Measurements from ENCODE around the gene LRRN2. TPM values are rescaled to one million over a fixed set of nuclear protein-coding genes. Genes with fewer than 3 reads are reported as not detected.

LRRN2 gene
- total and polyA plus RNA-seq, 2 donors (not counting 1 experiment from before 2014, with no cell fraction given), result not detected

- Histone ChIP-seq H3K4me1 (ENCODE audit: control insufficient read depth, extremely low read depth, insufficient read depth, low read length) (no peaks in the 10 kb centered on the region), H3K9ac (ENCODE audit: insufficient read depth, low read length) (no peak overlapping the region), H3K27me3 (ENCODE audit: control insufficient read depth, insufficient read depth, low read length) (peaks cover 10% of the 10 kb centered on the region), H3K27ac (ENCODE audit: insufficient read depth, low read length) (no peak overlapping the region), H4K20me1 (ENCODE audit: control insufficient read depth, extremely low read depth, insufficient read depth, low read length) (no peaks in the 10 kb centered on the region), H3K36me3 (ENCODE audit: control insufficient read depth, insufficient read depth, low read length) (no peaks in the 10 kb centered on the region), H3K4me2 (ENCODE audit: extremely low read depth, insufficient read depth, low read length) (no peak overlapping the region), H3K79me2 (ENCODE audit: control insufficient read depth, insufficient read depth, low read length) (no peaks in the 10 kb centered on the region), H3K4me3 (replicated peaks in 1 of 4; ENCODE audit: control extremely low read depth in 1 of 4, insufficient read depth in 1 of 4, low read depth in 3 of 4, low read length in 4 of 4) (no peak overlapping the region), H2AFZ (ENCODE audit: low read length) (no peak overlapping the region), H3K9me3 (ENCODE audit: control insufficient read depth, insufficient read depth, low read depth, low read length) (no peaks in the 10 kb centered on the region)
- DNase-seq (ENCODE audit: low read depth in 2 of 2), result peak in 1 of 2 donors; percentile 29
- TF ChIP-seq, protein P1, sequence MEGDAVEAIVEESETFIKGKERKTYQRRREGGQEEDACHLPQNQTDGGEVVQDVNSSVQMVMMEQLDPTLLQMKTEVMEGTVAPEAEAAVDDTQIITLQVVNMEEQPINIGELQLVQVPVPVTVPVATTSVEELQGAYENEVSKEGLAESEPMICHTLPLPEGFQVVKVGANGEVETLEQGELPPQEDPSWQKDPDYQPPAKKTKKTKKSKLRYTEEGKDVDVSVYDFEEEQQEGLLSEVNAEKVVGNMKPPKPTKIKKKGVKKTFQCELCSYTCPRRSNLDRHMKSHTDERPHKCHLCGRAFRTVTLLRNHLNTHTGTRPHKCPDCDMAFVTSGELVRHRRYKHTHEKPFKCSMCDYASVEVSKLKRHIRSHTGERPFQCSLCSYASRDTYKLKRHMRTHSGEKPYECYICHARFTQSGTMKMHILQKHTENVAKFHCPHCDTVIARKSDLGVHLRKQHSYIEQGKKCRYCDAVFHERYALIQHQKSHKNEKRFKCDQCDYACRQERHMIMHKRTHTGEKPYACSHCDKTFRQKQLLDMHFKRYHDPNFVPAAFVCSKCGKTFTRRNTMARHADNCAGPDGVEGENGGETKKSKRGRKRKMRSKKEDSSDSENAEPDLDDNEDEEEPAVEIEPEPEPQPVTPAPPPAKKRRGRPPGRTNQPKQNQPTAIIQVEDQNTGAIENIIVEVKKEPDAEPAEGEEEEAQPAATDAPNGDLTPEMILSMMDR (conservative IDR thresholded peaks at IDR 0.05 in 1 of 2, IDR thresholded peaks at IDR 0.05 in 1 of 2; ENCODE audit: low read depth in 1 of 2, low read length in 2 of 2), result no peak
- no peak for TF ChIP-seq EZH2 (IDR thresholded peaks at IDR 0.05; ENCODE audit: low read length, missing control alignments)
Measured at GRCh38 chr1:204659056-204659455, 26.5 kb downstream of the LRRN2 start.

- no peak overlapping the region for H3K4me3 ChIP-seq (replicated peaks in 1 of 4; ENCODE audit: control extremely low read depth in 1 of 4, insufficient read depth in 1 of 4, low read depth in 3 of 4, low read length in 4 of 4)
- H3K27me3 ChIP-seq (ENCODE audit: control insufficient read depth, insufficient read depth, low read length), result peaks cover 12% of the 10 kb centered on the region
Measured at GRCh38 chr1:204658295-204658694, 27.2 kb downstream of the LRRN2 start.

DNA sequence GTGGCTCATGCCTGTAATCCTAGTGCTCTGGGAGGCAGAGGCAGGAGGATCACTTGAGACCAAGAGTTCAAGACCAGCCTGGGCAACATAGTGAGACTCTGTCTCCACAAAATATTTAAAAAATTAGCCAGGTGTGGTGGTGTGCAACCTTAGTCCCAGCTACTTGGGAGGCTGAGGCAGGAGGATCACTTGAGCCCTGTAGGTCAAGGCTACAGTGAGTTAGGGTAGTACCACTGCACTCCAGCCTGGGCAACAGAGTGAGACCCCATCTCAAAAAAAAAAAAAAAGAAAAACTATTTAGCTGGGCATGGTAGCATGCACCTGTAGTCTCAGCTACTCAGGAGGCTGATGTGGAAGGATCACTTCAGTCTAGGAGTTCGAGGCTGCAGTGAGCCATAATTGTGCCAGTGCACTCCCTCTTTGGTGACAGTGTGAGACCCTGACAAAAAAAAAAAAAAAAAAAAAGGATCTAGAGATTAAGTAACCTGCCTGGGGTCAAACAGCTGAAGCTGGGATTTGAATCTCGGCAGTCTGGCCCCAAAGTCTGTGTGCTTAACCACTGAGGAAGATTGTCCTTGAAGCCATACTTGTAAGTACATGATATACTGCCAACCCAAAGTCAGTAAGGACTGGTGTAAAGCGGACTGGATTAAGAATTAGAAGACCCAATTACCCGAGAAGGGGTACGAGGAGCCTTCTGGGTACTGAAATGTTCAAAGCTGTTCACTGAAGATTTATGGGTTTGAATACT lies 31.8 kb downstream of the LRRN2 start:
- Histone ChIP-seq H3K27me3 (ENCODE audit: control insufficient read depth, insufficient read depth, low read length) (peaks cover 20% of the 10 kb centered on the region), H2AFZ (ENCODE audit: low read length) (no peak overlapping the region), H3K9me3 (ENCODE audit: control insufficient read depth, insufficient read depth, low read depth, low read length) (no peaks in the 10 kb centered on the region), H3K27ac (ENCODE audit: insufficient read depth, low read length) (no peak overlapping the region), H3K79me2 (ENCODE audit: control insufficient read depth, insufficient read depth, low read length) (no peaks in the 10 kb centered on the region), H3K4me3 (replicated peaks in 1 of 4; ENCODE audit: control extremely low read depth in 1 of 4, insufficient read depth in 1 of 4, low read depth in 3 of 4, low read length in 4 of 4) (no peak overlapping the region), H3K4me1 (ENCODE audit: control insufficient read depth, extremely low read depth, insufficient read depth, low read length) (no peaks in the 10 kb centered on the region), H3K4me2 (ENCODE audit: extremely low read depth, insufficient read depth, low read length) (no peak overlapping the region), H3K36me3 (ENCODE audit: control insufficient read depth, insufficient read depth, low read length) (no peaks in the 10 kb centered on the region), H3K9ac (ENCODE audit: insufficient read depth, low read length) (no peak overlapping the region), H4K20me1 (ENCODE audit: control insufficient read depth, extremely low read depth, insufficient read depth, low read length) (no peaks in the 10 kb centered on the region)
- TF ChIP-seq, protein P1 (conservative IDR thresholded peaks at IDR 0.05 in 1 of 2, IDR thresholded peaks at IDR 0.05 in 1 of 2; ENCODE audit: low read depth in 1 of 2, low read length in 2 of 2), result no peak
- no peak for TF ChIP-seq EZH2 (IDR thresholded peaks at IDR 0.05; ENCODE audit: low read length, missing control alignments)
- no peak for DNase-seq (ENCODE audit: low read depth in 2 of 2)

More at GRCh38 chr1:204658295-204658694, 27.2 kb downstream of the LRRN2 start:
- no peak for DNase-seq (ENCODE audit: low read depth in 2 of 2)
- Histone ChIP-seq H3K9me3 (ENCODE audit: control insufficient read depth, insufficient read depth, low read depth, low read length) (no peaks in the 10 kb centered on the region), H4K20me1 (ENCODE audit: control insufficient read depth, extremely low read depth, insufficient read depth, low read length) (no peaks in the 10 kb centered on the region), H3K27ac (ENCODE audit: insufficient read depth, low read length) (no peak overlapping the region), H3K9ac (ENCODE audit: insufficient read depth, low read length) (no peak overlapping the region), H3K36me3 (ENCODE audit: control insufficient read depth, insufficient read depth, low read length) (no peaks in the 10 kb centered on the region), H3K4me2 (ENCODE audit: extremely low read depth, insufficient read depth, low read length) (no peak overlapping the region), H3K79me2 (ENCODE audit: control insufficient read depth, insufficient read depth, low read length) (no peaks in the 10 kb centered on the region), H2AFZ (ENCODE audit: low read length) (no peak overlapping the region), H3K4me1 (ENCODE audit: control insufficient read depth, extremely low read depth, insufficient read depth, low read length) (no peaks in the 10 kb centered on the region)
- TF ChIP-seq, protein P1 (conservative IDR thresholded peaks at IDR 0.05 in 1 of 2, IDR thresholded peaks at IDR 0.05 in 1 of 2; ENCODE audit: low read depth in 1 of 2, low read length in 2 of 2), result no peak
- TF ChIP-seq EZH2 (IDR thresholded peaks at IDR 0.05; ENCODE audit: low read length, missing control alignments), result no peak
